SU-DHL-6 (cell line): ENCODE measurements around the gene TMEM233.

Experiments
- H2AFZ ChIP-seq: fragments of 200-600 bp; sonication (generic); 2 replicates; pipeline ENCODE4 v1.6.1; 2014; ENCODE audit warnings: low read depth, mild to moderate bottlenecking, moderate library complexity, mixed read lengths, antibody characterized with exemption, low read length; ENCODE audit not compliant: severe bottlenecking
- H3F3A ChIP-seq: fragments of 200-600 bp; shearing (Covaris generic); 2 replicates; pipeline ENCODE4 v1.6.0; 2016; ENCODE audit warnings: antibody characterized with exemption, mild to moderate bottlenecking; ENCODE audit not compliant: insufficient read depth
- H3K27ac ChIP-seq: fragments of 200-600 bp; sonication (generic); 2 replicates; pipeline ENCODE4 v1.5.1; 2016; ENCODE audit warnings: low read depth, mild to moderate bottlenecking, low read length, moderate library complexity, mixed read lengths
- H3K27me3 ChIP-seq: fragments of 200-600 bp; sonication (generic), shearing (Covaris generic); 2 replicates; pipeline ENCODE4 v1.6.0; 2014; ENCODE audit warnings: mild to moderate bottlenecking, low read length
- H3K36me3 ChIP-seq: fragments of 200-600 bp; sonication (generic); 2 replicates; pipeline ENCODE4 v1.6.1; 2014; ENCODE audit warnings: mild to moderate bottlenecking, low read length, mixed read lengths
- H3K4me2 ChIP-seq: fragments of 300-600, 200-600 bp; shearing (Covaris generic), sonication (generic); 2 replicates; pipeline ENCODE4 v1.6.0; 2014; ENCODE audit warnings: low read length, low read depth, mild to moderate bottlenecking; ENCODE audit not compliant: poor library complexity, severe bottlenecking
- H3K4me3 ChIP-seq: fragments of 200-600 bp; sonication (generic); 2 replicates; pipeline ENCODE4 v1.5.1; 2014; ENCODE audit warnings: antibody characterized with exemption, low read length, mild to moderate bottlenecking, mixed read lengths; ENCODE audit not compliant: insufficient read depth, poor library complexity, severe bottlenecking
- H3K79me2 ChIP-seq: fragments of 200-600 bp; sonication (generic); 2 replicates; pipeline ENCODE4 v1.6.1; 2014; ENCODE audit warnings: mild to moderate bottlenecking, low read length, moderate library complexity; ENCODE audit not compliant: insufficient read depth
- H3K9ac ChIP-seq: fragments of 200-600 bp; sonication (generic); 2 replicates; pipeline ENCODE4 v1.7.0; 2014; ENCODE audit warnings: mild to moderate bottlenecking, low read length
- H3K9me2 ChIP-seq: fragments of 200-600 bp; sonication (generic); replicated peaks from 2 replicates; pipeline ENCODE4 v1.6.1; 2014; ENCODE audit warnings: low read length; ENCODE audit not compliant: insufficient read depth
- H3K9me3 ChIP-seq: fragments of 200-600 bp; sonication (generic); 2 replicates; pipeline ENCODE4 v1.6.1; 2014; ENCODE audit warnings: low read length, mixed read lengths; ENCODE audit not compliant: insufficient read depth
- H4K20me1 ChIP-seq: fragments of 200-600 bp; sonication (generic); 2 replicates; pipeline ENCODE4 v1.6.1; 2014; ENCODE audit warnings: low read depth, mild to moderate bottlenecking, antibody characterized with exemption, low read length, moderate library complexity, mixed read lengths
- EZH2phosphoT487 ChIP-seq: fragments of 200-600 bp; sonication (generic), shearing (Covaris generic); conservative IDR thresholded peaks from 2 replicates; pipeline ENCODE4 v1.6.1; 2018; ENCODE audit warnings: mild to moderate bottlenecking, antibody characterized with exemption, low read length, moderate library complexity, mixed read lengths
- TF ChIP-seq, protein P1 (sequence below): fragments of 200-600 bp; sonication (generic); IDR thresholded peaks from one replicate; pipeline ENCODE4 v1.5.1; 2017; ENCODE audit warnings: antibody characterized with exemption, mild to moderate bottlenecking, low read length, moderate library complexity; ENCODE audit not compliant: insufficient read depth, poor library complexity, severe bottlenecking

TMEM233 gene

DNA sequence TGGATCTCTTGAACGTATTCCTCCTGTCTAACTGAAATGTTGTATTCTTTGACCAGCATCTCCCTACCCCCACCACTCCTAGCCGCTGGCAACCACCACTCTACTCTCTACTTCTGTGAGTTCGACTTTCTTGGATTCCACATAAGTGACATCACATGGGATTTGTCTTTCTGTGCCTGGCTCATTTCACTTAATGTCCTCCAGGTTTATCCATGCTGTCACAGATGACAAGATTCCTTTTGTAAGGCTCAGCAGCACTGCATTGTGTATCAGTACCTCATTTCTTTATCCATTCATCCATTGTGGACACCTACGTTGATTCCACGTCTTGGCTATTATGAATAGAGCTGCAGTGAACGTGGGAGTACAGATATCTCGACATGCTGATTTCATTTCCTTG, 84.9 kb downstream of the TMEM233 start:
- Histone ChIP-seq H4K20me1 (no peaks in the 10 kb centered on the region), H3K9me3 (no peaks in the 10 kb centered on the region), H3K27ac (no peak overlapping the region), H3K79me2 (no peaks in the 10 kb centered on the region; the same call in 1 of the 2 replicates), H3K9me2 (no peaks in the 10 kb centered on the region), H3K4me3 (no peak overlapping the region), H3K27me3 (no peaks in the 10 kb centered on the region), H3F3A (peaks cover 16% of the 10 kb centered on the region), H3K4me2 (no peak overlapping the region), H2AFZ (no peak overlapping the region), H3K9ac (no peak overlapping the region), H3K36me3 (peaks cover 24% of the 10 kb centered on the region)
- TF ChIP-seq, protein P1, sequence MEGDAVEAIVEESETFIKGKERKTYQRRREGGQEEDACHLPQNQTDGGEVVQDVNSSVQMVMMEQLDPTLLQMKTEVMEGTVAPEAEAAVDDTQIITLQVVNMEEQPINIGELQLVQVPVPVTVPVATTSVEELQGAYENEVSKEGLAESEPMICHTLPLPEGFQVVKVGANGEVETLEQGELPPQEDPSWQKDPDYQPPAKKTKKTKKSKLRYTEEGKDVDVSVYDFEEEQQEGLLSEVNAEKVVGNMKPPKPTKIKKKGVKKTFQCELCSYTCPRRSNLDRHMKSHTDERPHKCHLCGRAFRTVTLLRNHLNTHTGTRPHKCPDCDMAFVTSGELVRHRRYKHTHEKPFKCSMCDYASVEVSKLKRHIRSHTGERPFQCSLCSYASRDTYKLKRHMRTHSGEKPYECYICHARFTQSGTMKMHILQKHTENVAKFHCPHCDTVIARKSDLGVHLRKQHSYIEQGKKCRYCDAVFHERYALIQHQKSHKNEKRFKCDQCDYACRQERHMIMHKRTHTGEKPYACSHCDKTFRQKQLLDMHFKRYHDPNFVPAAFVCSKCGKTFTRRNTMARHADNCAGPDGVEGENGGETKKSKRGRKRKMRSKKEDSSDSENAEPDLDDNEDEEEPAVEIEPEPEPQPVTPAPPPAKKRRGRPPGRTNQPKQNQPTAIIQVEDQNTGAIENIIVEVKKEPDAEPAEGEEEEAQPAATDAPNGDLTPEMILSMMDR: no peak
- TF ChIP-seq EZH2phosphoT487: no peak

- Histone ChIP-seq H3K9me3 (no peaks in the 10 kb centered on the region), H3K27me3 (no peaks in the 10 kb centered on the region), H3K9me2 (no peaks in the 10 kb centered on the region), H3K9ac (no peak overlapping the region), H3K79me2 (no peaks in the 10 kb centered on the region; the same call in 1 of the 2 replicates), H3K4me2 (no peak overlapping the region), H3K4me3 (no peak overlapping the region), H3K27ac (no peak overlapping the region), H3K36me3 (peaks cover 24% of the 10 kb centered on the region), H3F3A (peaks cover 16% of the 10 kb centered on the region), H4K20me1 (no peaks in the 10 kb centered on the region), H2AFZ (no peak overlapping the region)
- no peak for TF ChIP-seq EZH2phosphoT487
- TF ChIP-seq, protein P1: no peak
Measured at GRCh38 chr12:119679081-119679480, 85.5 kb downstream of the TMEM233 start.

GRCh38 chr12:119679490-119679889, 85.9 kb downstream of the TMEM233 start:
- Histone ChIP-seq H3K36me3 (peaks cover 24% of the 10 kb centered on the region), H3K27me3 (no peaks in the 10 kb centered on the region), H3K27ac (no peak overlapping the region), H3F3A (peaks cover 16% of the 10 kb centered on the region), H4K20me1 (no peaks in the 10 kb centered on the region), H3K9me3 (no peaks in the 10 kb centered on the region), H2AFZ (no peak overlapping the region), H3K4me2 (no peak overlapping the region), H3K4me3 (no peak overlapping the region), H3K9ac (no peak overlapping the region), H3K79me2 (no peaks in the 10 kb centered on the region; the same call in 1 of the 2 replicates), H3K9me2 (no peaks in the 10 kb centered on the region)
- TF ChIP-seq EZH2phosphoT487: no peak
- TF ChIP-seq, protein P1: no peak

DNA sequence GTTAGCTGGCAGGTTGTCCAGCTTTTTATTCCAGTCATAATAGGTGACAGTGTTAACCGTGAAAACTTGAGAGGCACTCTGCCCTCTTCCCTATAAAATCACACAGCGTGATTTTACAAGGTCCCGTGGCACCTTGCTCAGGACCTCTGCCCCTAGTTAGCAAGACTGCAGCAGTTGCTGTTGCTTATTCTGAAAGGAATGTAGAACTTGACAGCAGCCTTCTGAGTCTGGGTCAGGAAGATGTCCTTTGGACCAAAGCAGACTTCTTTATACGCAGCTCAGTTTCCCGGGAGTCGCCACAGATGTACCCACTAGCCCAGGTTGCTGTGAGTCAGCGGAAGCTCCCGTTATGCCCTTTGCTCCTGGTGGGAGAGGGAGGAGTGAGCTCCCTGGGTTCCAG, 87.5 kb downstream of the TMEM233 start:
- no peaks in the 10 kb centered on the region for H4K20me1 ChIP-seq
- peaks cover 16% of the 10 kb centered on the region for H3F3A ChIP-seq
- no peak overlapping the region for H3K27ac ChIP-seq
- no peaks in the 10 kb centered on the region for H3K9me3 ChIP-seq
- no peaks in the 10 kb centered on the region; the same call in 1 of the 2 replicates for H3K79me2 ChIP-seq
- no peak overlapping the region for H3K4me2 ChIP-seq
- H3K36me3 ChIP-seq: peaks cover 17% of the 10 kb centered on the region
- no peak overlapping the region for H3K9ac ChIP-seq
- no peak overlapping the region for H3K4me3 ChIP-seq
- no peaks in the 10 kb centered on the region for H3K9me2 ChIP-seq
- no peak overlapping the region for H2AFZ ChIP-seq
- no peaks in the 10 kb centered on the region for H3K27me3 ChIP-seq
- TF ChIP-seq EZH2phosphoT487: no peak
- TF ChIP-seq, protein P1: no peak
